HG02763 (cell line): ENCODE data around the gene CLDN20.
"Not testable (repeated sequence)": the region's sequence is repeated elsewhere in the genome, so short reads cannot be mapped to it uniquely, and the experiment has no call there.

Source experiments
- ATAC-seq: cut with Tn5 transposase; IDR thresholded peaks from one replicate; pipeline ENCODE4 v1.9.1; 2021; ENCODE audit warnings: mild to moderate bottlenecking, moderate library complexity; ENCODE audit not compliant: unreplicated experiment

CLDN20 gene

GRCh38 chr6:155268088-155268867, 4.5 kb downstream of the CLDN20 start:
- ATAC-seq: not testable (repeated sequence)

- no peak for ATAC-seq
Observed at GRCh38 chr6:155269765-155270164, 6.0 kb downstream of the CLDN20 start.

- ATAC-seq: no peak
Observed at GRCh38 chr6:155270561-155271091, 6.8 kb downstream of the CLDN20 start.

- no peak for ATAC-seq
Observed at GRCh38 chr6:155271145-155271544, 7.3 kb downstream of the CLDN20 start.

GRCh38 chr6:155272353-155273232, 8.8 kb downstream of the CLDN20 start:
- ATAC-seq: no peak

- ATAC-seq: no peak
Observed at GRCh38 chr6:155273431-155273830, 9.6 kb downstream of the CLDN20 start.

GRCh38 chr6:155274106-155274505, 10.3 kb downstream of the CLDN20 start:
- no peak for ATAC-seq

- ATAC-seq: no peak
Observed at GRCh38 chr6:155274533-155274932, 10.7 kb downstream of the CLDN20 start.

- ATAC-seq: no peak
Observed at GRCh38 chr6:155275808-155276480, 12.1 kb downstream of the CLDN20 start.

GRCh38 chr6:155276638-155277037, 12.8 kb downstream of the CLDN20 start:
- no peak for ATAC-seq

- no peak for ATAC-seq
Observed at GRCh38 chr6:155278319-155279049, 14.7 kb downstream of the CLDN20 start.

- no peak for ATAC-seq
Observed at GRCh38 chr6:155284775-155285174, 21.0 kb downstream of the CLDN20 start.

GRCh38 chr6:155287762-155288161, 23.9 kb downstream of the CLDN20 start:
- ATAC-seq: no peak

GRCh38 chr6:155290491-155290890, 26.7 kb downstream of the CLDN20 start:
- ATAC-seq: no peak

- no peak for ATAC-seq
Observed at GRCh38 chr6:155291291-155291690, 27.5 kb downstream of the CLDN20 start.

- ATAC-seq: no peak
Observed at GRCh38 chr6:155292711-155293110, 28.9 kb downstream of the CLDN20 start.

GRCh38 chr6:155297669-155298068, 33.9 kb downstream of the CLDN20 start:
- ATAC-seq: no peak

GRCh38 chr6:155301867-155302266, 38.1 kb downstream of the CLDN20 start:
- ATAC-seq: no peak

GRCh38 chr6:155303361-155303870, 39.6 kb downstream of the CLDN20 start:
- ATAC-seq: no peak

GRCh38 chr6:155306958-155307357, 43.1 kb downstream of the CLDN20 start:
- no peak for ATAC-seq
